NB4 (cell line): ENCODE data around the gene STYK1.

Experiments used
- CTCF ChIP-seq: IDR thresholded peaks from one replicate; pipeline ENCODE4 v1.5.1; 2012; ENCODE audit warnings: low read depth, low read length
- POLR2A ChIP-seq: IDR thresholded peaks from 2 replicates; pipeline ENCODE4 v1.6.1; 2011; ENCODE audit warnings: mild to moderate bottlenecking; ENCODE audit not compliant: insufficient read length; ENCODE audit errors: extremely low read depth

GRCh38 chr12:10621278-10621677, 52.6 kb downstream of the STYK1 start:
- TF ChIP-seq POLR2A (no peak), CTCF (no peak)
